ENCODE results near the gene POU2F3.

DNA sequence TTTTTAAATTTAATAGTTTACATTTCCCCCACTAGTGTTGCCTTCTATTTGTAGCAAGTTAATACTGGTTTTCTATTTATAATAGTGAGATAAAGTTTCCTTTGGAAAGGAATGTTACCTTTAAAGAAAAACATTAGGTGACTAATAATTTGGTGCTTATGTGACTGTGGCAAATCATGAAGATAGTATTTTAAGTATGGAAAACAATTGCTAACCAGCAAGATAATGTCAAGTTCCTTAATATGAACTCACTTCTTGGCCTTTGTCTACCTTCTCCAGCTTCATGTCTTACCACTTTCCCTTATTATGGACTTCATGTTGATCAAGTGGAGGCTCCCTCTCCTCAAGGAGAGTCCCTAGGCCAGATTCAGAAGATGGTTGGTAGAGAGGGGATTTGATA is 123.5 kb downstream of the POU2F3 start:
- no peak for TF ChIP-seq CEBPB (IDR thresholded peaks at IDR 0.05)
- TF ChIP-seq CREB1 (IDR thresholded peaks at IDR 0.05; ENCODE audit: low read depth): no peak
- TF ChIP-seq, protein P1, sequence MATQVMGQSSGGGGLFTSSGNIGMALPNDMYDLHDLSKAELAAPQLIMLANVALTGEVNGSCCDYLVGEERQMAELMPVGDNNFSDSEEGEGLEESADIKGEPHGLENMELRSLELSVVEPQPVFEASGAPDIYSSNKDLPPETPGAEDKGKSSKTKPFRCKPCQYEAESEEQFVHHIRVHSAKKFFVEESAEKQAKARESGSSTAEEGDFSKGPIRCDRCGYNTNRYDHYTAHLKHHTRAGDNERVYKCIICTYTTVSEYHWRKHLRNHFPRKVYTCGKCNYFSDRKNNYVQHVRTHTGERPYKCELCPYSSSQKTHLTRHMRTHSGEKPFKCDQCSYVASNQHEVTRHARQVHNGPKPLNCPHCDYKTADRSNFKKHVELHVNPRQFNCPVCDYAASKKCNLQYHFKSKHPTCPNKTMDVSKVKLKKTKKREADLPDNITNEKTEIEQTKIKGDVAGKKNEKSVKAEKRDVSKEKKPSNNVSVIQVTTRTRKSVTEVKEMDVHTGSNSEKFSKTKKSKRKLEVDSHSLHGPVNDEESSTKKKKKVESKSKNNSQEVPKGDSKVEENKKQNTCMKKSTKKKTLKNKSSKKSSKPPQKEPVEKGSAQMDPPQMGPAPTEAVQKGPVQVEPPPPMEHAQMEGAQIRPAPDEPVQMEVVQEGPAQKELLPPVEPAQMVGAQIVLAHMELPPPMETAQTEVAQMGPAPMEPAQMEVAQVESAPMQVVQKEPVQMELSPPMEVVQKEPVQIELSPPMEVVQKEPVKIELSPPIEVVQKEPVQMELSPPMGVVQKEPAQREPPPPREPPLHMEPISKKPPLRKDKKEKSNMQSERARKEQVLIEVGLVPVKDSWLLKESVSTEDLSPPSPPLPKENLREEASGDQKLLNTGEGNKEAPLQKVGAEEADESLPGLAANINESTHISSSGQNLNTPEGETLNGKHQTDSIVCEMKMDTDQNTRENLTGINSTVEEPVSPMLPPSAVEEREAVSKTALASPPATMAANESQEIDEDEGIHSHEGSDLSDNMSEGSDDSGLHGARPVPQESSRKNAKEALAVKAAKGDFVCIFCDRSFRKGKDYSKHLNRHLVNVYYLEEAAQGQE (IDR thresholded peaks at IDR 0.05; ENCODE audit: low read depth): no peak
- TF ChIP-seq EGR1 (IDR thresholded peaks at IDR 0.05): no peak
- no peak for TF ChIP-seq TAF1 (IDR thresholded peaks at IDR 0.05; ENCODE audit: low read depth)
